GM12878 (cell line): ENCODE measurements around the gene STK26. TPM values are rescaled to one million over a fixed set of nuclear protein-coding genes. Genes with fewer than 3 reads are reported as not detected.

Experiments used
- ATAC-seq: fragments of 200-7000 bp; cut with Tn5 transposase; 3 replicates; pipeline ENCODE4 v1.9.1; 2020; ENCODE audit warnings: mild to moderate bottlenecking, moderate library complexity
- BruUV-seq: library from RNA; stranded (reverse); fragments of 400-500 nt; replicated peaks from 2 replicates; lab custom pipeline; 2021; lab: Mats Ljungman, UMichigan
- CTCF ChIA-PET: fragments of 300-600 bp; sonication (Branson Sonifier 250); formaldehyde crosslinking; extraction: SDS; loops from one replicate; lab custom pipeline; 2021; ENCODE audit warnings: inconsistent platforms; lab: Yijun Ruan, JAX
- POLR2A ChIA-PET: fragments of 350-600 bp; formaldehyde crosslinking; extraction: SDS; loops from one replicate; lab custom pipeline; 2021; ENCODE audit warnings: inconsistent platforms; lab: Charles Lee
- RAD21 ChIA-PET: fragments of 300-600 bp; sonication (Branson Sonifier 250); formaldehyde crosslinking; loops from one replicate; lab custom pipeline; 2023; ENCODE audit warnings: antibody characterized with exemption; ENCODE audit not compliant: unreplicated experiment; lab: Charles Lee
- SMC1A ChIA-PET: fragments of 300-600 bp; sonication (Branson Sonifier 250); formaldehyde crosslinking; loops from one replicate; lab custom pipeline; 2023; ENCODE audit not compliant: unreplicated experiment, uncharacterized antibody; lab: Charles Lee
- DNase-seq: peaks from one replicate; pipeline ENCODE4 v3.0.0-alpha.2; 2011; ENCODE audit warnings: low read depth, low spot score
- FAIRE-seq: peaks from 3 replicates; lab custom pipeline; 2011; peaks lifted over from hg19 to GRCh38; lab: Jason Lieb, UNC
- H2AFZ ChIP-seq: 2 replicates; pipeline ENCODE4 v1.6.0; 2011; ENCODE audit warnings: low read depth, low read length, control low read depth; ENCODE audit not compliant: control insufficient read depth
- H3K27ac ChIP-seq: 2 replicates; pipeline ENCODE4 v1.5.1; 2011; ENCODE audit warnings: control low read depth; ENCODE audit not compliant: control insufficient read depth, insufficient read depth
- H3K27me3 ChIP-seq, 2 experiments: replicated peaks in 1 of 2; 2 replicates each; pipeline versions ENCODE4 v1.6.0 to v1.6.1; 2011; ENCODE audit warnings: low read length in 1 of 2; ENCODE audit not compliant: control insufficient read depth in 2 of 2, insufficient read depth in 2 of 2
- H3K36me3 ChIP-seq, 2 experiments: 2 replicates each; pipeline ENCODE4 v1.5.1; 2011; ENCODE audit warnings: low read length in 1 of 2; ENCODE audit not compliant: control insufficient read depth in 2 of 2, insufficient read depth in 2 of 2
- H3K4me1 ChIP-seq: 2 replicates; pipeline ENCODE4 v1.6.1; 2011; ENCODE audit warnings: mild to moderate bottlenecking, low read length, moderate library complexity, mixed read lengths; ENCODE audit not compliant: control insufficient read depth, insufficient read depth
- H3K4me2 ChIP-seq: 2 replicates; pipeline ENCODE4 v1.6.0; 2011; ENCODE audit warnings: control low read depth; ENCODE audit not compliant: control insufficient read depth, insufficient read depth
- H3K4me3 ChIP-seq: fragments of 200-600 bp; sonication (generic); 2 replicates; pipeline ENCODE4 v1.5.1; 2016
- H3K79me2 ChIP-seq: 2 replicates; pipeline ENCODE4 v1.6.0; 2011; ENCODE audit warnings: low read length; ENCODE audit not compliant: control insufficient read depth, insufficient read depth
- H3K9ac ChIP-seq: 2 replicates; pipeline ENCODE4 v1.8.0; 2011; ENCODE audit warnings: low read length, control low read depth, mixed read lengths; ENCODE audit not compliant: control insufficient read depth, insufficient read depth
- H3K9me3 ChIP-seq: replicated peaks from 3 replicates; pipeline ENCODE4 v1.5.1; 2011; ENCODE audit warnings: mild to moderate bottlenecking, low read length; ENCODE audit not compliant: control insufficient read depth, insufficient read depth
- H4K20me1 ChIP-seq: 2 replicates; pipeline ENCODE4 v1.6.0; 2011; ENCODE audit not compliant: control insufficient read depth, insufficient read depth
- ASH2L ChIP-seq: fragments of 300-600, 200-600 bp; sonication (generic); IDR thresholded peaks from 2 replicates; pipeline ENCODE4 v1.6.1; 2017; ENCODE audit warnings: low read depth, mild to moderate bottlenecking, borderline replicate concordance
- CTCF ChIP-seq, 3 experiments: IDR thresholded peaks in 2 of 3; conservative IDR thresholded peaks in 1 of 3; 2 replicates each; pipeline ENCODE4 v1.5.1; 2011; ENCODE audit warnings: low read depth in 3 of 3, low read length in 3 of 3, mild to moderate bottlenecking in 3 of 3, control low read depth in 2 of 3, moderate library complexity in 2 of 3, inconsistent platforms in 1 of 3, mixed read lengths in 1 of 3; ENCODE audit not compliant: control insufficient read depth in 2 of 3, insufficient read depth in 1 of 3; ENCODE audit errors: extremely low read depth in 1 of 3
- MXI1 ChIP-seq: fragments of 150-350 bp; IDR thresholded peaks from 2 replicates; pipeline ENCODE4 v1.6.1; 2011; ENCODE audit warnings: low read depth, mild to moderate bottlenecking, inconsistent platforms, low read length, improper control_type of control experiment
- RAD21 ChIP-seq: IDR thresholded peaks from 2 replicates; pipeline ENCODE4 v1.6.1; 2011; ENCODE audit warnings: mild to moderate bottlenecking, low read depth, low read length, moderate library complexity; ENCODE audit not compliant: insufficient read depth
- RB1 ChIP-seq: fragments of 450-650 bp; formaldehyde crosslinking; IDR thresholded peaks from 2 replicates; pipeline ENCODE4 v1.6.1; 2017; ENCODE audit warnings: mild to moderate bottlenecking, borderline replicate concordance
- RELA ChIP-seq: fragments of 450-650 bp; IDR thresholded peaks from 2 replicates; pipeline ENCODE4 v1.8.0; 2014; ENCODE audit warnings: borderline replicate concordance; ENCODE audit not compliant: partially characterized antibody
- YY1 ChIP-seq: IDR thresholded peaks from 2 replicates; pipeline ENCODE4 v1.6.1; 2011; ENCODE audit warnings: low read depth, mild to moderate bottlenecking, low read length
- ZNF687 ChIP-seq: fragments of 450-650 bp; IDR thresholded peaks from 2 replicates; pipeline ENCODE4 v1.6.1; 2017; ENCODE audit warnings: mild to moderate bottlenecking, moderate library complexity
- WGBS: methylation state at CpG from one replicate; pipeline ENCODE4 v1.1.6; 2016; ENCODE audit warnings: low lambda C conversion rate; ENCODE audit not compliant: insufficient replicate concordance, insufficient coverage; ENCODE audit errors: missing lambda C conversion rate; 5-methylcytosine and 5-hydroxymethylcytosine counted together
- in situ Hi-C: fragments of 300-500 bp; cut with MboI; formaldehyde crosslinking; loops from 9 replicates; pipeline ENCODE4 v1.14.3; 2018; ENCODE audit warnings: mixed read lengths
- intact Hi-C: fragments of 100-400 bp; cut with micrococcal nuclease; formaldehyde crosslinking; loops from one replicate; pipeline ENCODE4 v1.14.2; 2022; ENCODE audit not compliant: unreplicated experiment
- polyA plus RNA-seq, 11 experiments: library from polyadenylated mRNA; depleted of rRNA in 4 of 11; unstranded in 6 of 11; stranded (reverse) in 5 of 11; fragments of >200 nt; fragmentation: Nextera tagmentation in 4 of 11; fragmentation: Illumina TruSeq in 1 of 11; extraction: Ambion mirVana in 4 of 11; extraction: Trizol in 1 of 11; gene quantifications; 1 replicate in 1 of 11; 2 replicates in 10 of 11; pipeline versions ENCODE4 v1.2.1 to v1.2.3, GENCODE V29; 2011 to 2016; ENCODE audit warnings: inconsistent platforms in 2 of 11, missing spikeins in 2 of 11, low read depth in 1 of 11
- total RNA-seq, 4 experiments: library from RNA; depleted of rRNA in 3 of 4; stranded (reverse); fragments of >200 nt in 3 of 4; fragmentation: Illumina TruSeq in 1 of 4; extraction: Trizol in 1 of 4; gene quantifications; 2 replicates each; pipeline versions ENCODE4 v1.2.1 to v1.2.3, GENCODE V29; 2013 to 2021

STK26 gene
- total and polyA plus RNA-seq, 10 of the 15 experiments (the other 5 are each of a cell fraction or from before 2014, with no cell fraction given) = 30.4 to 78.6 (median 58.8) TPM

GRCh38 chrX:132017431-132018185, 5.5 kb upstream of the STK26 start (continued):
- no peak for TF ChIP-seq ZNF687
- TF ChIP-seq ASH2L = no peak

GRCh38 chrX:132022198-132022966, 720 bp upstream of the STK26 start:
- Histone ChIP-seq H3K4me3 (peak overlapping the region; percentile 71), H3K9me3 (no peaks in the 10 kb centered on the region), H2AFZ (peak overlapping the region; percentile 74), H3K27me3 (no peaks in the 10 kb centered on the region), H3K27ac (peak overlapping the region; percentile 57), H3K36me3 (no peaks in the 10 kb centered on the region), H3K4me1 (no peaks in the 10 kb centered on the region), H3K4me2 (peak overlapping the region; percentile 75), H3K9ac (peak overlapping the region; percentile 82), H4K20me1 (no peaks in the 10 kb centered on the region), H3K79me2 (peaks cover 43% of the 10 kb centered on the region)
- TSS peak; percentile 68 for BruUV-seq
- RAD21 ChIA-PET = interaction anchor here (0.6 to 1.5 kb wide), 3 partner anchors 49 to 198 kb away, joined by 3 to 4 read pairs (median 3); no protein-coding TSS in a partner anchor
- in situ Hi-C loops = no loop called here
- DNase-seq (no peak), ATAC-seq (peak; percentile 17), FAIRE-seq (no peak)
- 39% methylated on average over 22 of the region's 24 CpGs for WGBS
- CTCF ChIA-PET = interaction anchor here (1.0 to 2.6 kb wide), 8 partner anchors 35 to 197 kb away, joined by 3 to 14 read pairs (median 4); partner anchors contain the start of gene RAP2C
- intact Hi-C loops = loop anchor here (2.0 to 5.0 kb wide), 2 partner anchors 190 to 194 kb away; no protein-coding TSS in a partner anchor
- SMC1A ChIA-PET = interaction anchor here (1.1 to 2.2 kb wide), 5 partner anchors 34 to 197 kb away, joined by 3 to 9 read pairs (median 5); partner anchors contain the start of gene RAP2C
- POLR2A ChIA-PET = interaction anchor here (0.8 to 1.6 kb wide), 4 partner anchors 10 to 36 kb away, joined by 3 to 4 read pairs (median 4); no protein-coding TSS in a partner anchor
- TF ChIP-seq RB1 (0 out of 2 replicates have a peak, but pooled peaks have one; percentile 43), RELA (no peak), MXI1 (peak; percentile 37; the same call in 1 of the 2 replicates), RAD21 (peak; percentile 52), YY1 (no peak), CTCF (IDR thresholded peaks at IDR 0.05 in 2 of 3, conservative IDR thresholded peaks at IDR 0.05 in 1 of 3; ENCODE audit: control insufficient read depth in 2 of 3, extremely low read depth in 1 of 3, insufficient read depth in 1 of 3, low read depth in 3 of 3, low read length in 3 of 3) (peak; percentile 23 to 30 (median 23); a peak in 4 of 6 replicates)
